Amniotic stem cell (primary cell): Measurements from ENCODE around the gene HSD11B2.

Experiments used
- DNase-seq: peaks from one replicate; lab custom pipeline; 2025; lab: John Stamatoyannopoulos, UW

The HSD11B2 gene

DNA sequence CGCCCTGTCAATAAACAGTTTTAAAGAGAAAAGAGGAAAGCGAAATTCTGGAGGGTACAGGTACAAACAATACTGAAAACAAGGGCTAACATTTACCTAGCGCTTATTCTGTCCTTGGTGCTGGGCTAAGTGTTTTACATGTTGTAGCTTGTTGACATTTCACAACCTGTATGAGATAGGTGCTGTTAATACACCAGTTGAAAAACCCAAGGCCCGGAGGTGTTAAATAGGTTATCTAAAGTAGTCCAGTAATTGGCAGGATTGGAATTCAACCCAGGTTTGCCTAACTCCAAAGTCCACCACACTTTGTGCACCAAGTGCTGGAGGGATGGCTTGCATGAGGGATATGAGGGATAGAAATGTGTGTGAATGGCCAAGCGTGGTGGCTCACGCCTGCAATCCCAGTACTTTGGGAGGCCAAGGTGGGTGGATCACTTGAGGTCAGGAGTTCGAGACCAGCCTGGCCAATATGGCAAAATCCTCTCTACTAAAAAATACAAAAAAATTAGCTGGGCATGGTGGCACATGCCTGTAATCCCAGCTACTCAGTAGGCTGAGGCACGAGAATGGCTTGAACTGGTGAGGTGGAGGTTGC, 47.1 kb downstream of the HSD11B2 start:
- DNase-seq = no peak

DNA sequence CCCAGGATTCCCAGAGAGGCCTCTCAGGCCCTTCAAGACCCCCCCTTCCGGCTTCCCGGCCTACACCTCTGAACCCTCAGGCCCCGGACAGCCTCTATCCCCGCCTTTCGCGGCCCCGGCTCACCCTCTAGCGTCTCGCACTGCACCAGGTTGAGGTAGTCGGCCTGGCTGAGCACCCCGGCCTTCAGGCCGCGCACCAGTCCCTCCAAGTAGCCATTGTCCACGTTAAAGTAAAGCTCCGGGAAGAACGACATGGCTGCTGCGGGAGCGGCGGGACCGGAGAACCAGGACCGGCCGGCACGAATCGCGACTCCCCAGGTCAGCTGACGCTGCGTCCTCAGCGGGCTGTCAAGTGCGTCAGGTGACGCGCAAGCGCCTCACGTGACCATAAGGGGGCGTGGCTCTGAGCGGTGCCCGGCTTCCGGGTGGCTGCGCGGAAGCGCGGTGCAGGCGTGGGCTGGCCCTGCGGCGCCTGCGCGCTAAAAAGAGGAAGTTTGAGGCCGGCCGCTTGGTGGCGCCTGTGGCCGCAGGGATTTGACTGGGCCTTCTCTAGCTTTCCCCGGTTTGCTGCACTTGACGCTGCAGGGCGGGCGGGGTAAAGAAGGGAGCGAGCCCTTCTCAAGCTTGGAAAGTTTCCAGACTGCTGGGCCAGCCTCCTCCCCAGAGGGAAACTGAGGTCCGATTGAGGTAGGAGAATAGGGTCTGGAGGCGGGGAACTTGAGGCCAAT, 50.1 kb downstream of the HSD11B2 start, which contains the start of gene ATP6V0D1:
Gene ATP6V0D1, minus strand, starts transcription at position 325 of the 728 bp plus-strand sequence. Its CDS starts 71 bp downstream, at position 254.
- DNase-seq = peak; percentile 85

- no peak for DNase-seq
Observed at GRCh38 chr16:67481561-67482232, 50.8 kb downstream of the HSD11B2 start.

DNA sequence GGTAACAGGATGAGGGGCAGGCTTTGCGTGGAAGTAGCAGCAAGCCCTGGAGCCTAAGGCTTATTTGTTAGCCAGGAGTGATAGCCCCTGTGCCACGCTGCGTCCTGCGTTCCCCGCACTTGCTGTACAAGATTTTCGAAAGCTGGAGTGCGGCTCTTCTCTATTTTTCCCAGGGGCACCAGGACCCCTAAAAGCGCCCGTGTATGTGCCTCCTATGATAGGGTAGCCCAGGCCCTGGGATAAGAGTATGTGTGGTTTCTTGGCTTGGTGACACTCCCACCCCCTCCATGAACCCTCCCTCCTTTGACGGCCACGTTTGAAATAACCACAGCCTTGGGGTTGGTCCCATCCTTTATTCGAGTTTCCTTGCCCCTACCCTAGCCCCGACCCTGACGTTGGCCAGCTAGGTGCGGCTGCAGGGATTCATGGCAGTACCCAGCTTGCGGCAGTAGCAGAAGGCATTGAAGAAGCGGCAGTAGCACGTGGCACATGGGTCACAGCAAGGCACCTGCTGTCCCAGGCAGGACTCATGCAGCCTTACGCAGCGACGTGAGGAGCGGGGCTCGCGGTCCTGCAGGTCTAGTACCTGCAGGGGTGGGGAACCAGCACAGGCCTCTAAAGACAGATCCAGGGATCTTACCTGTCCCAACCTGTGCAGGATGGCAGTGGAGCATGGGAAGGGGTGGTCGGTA, 51.5 kb downstream of the HSD11B2 start:
- no peak for DNase-seq

- no peak for DNase-seq
Observed at GRCh38 chr16:67483150-67483549, 52.2 kb downstream of the HSD11B2 start, which contains the start of gene AGRP. TSS of gene AGRP (minus strand) at chr16:67483547. CDS start at chr16:67483398, 149 bp downstream.

GRCh38 chr16:67483731-67484525, 53.0 kb downstream of the HSD11B2 start:
- DNase-seq = no peak

GRCh38 chr16:67486805-67487204, 55.9 kb downstream of the HSD11B2 start:
- DNase-seq = no peak
